ENCODE measurements around the gene RGS5. TPM values are rescaled to one million over a fixed set of nuclear protein-coding genes. Genes with fewer than 3 reads are reported as not detected.

The RGS5 gene
- polyA plus RNA-seq, 1 of the 3 experiments (the other 2 are of a cell fraction), result 260 TPM

DNA sequence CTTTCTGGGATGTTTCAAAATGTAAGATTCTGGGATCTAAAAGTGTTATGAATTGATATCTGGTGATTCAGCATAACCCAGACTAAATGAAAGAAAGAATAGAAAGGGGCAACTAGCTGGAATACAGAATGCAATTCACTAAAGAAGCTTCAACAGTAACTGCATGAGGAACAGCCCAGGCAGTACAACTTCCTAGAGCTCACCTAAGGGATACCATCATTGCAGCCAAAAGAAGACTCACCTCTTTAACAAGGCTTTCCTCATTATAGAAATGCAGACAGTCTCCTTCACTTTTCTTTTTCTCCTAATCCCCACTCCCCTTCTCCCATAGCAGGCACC is 6.3 kb downstream of the RGS5 start:
- peak overlapping the region; percentile 52 for H3K4me2 ChIP-seq
- peak overlapping the region; percentile 79 to 99 for H3K27ac ChIP-seq (ENCODE audit: low read depth in 2 of 2, low read length in 1 of 2)
- CTCF ChIA-PET, result interaction anchor here (1.5 to 3.4 kb wide), 4 partner anchors 17 to 348 kb away, joined by 3 to 14 read pairs (median 8); no protein-coding TSS in a partner anchor
- no peaks in the 10 kb centered on the region for H4K20me1 ChIP-seq (ENCODE audit: insufficient read depth)
- DNase-seq, result no peak
- POLR2A ChIA-PET, result interaction anchor here (0.7 to 3.0 kb wide), 9 partner anchors 8 to 314 kb away, joined by 3 to 24 read pairs (median 8); partner anchors contain the start of gene RGS4
- no peaks in the 10 kb centered on the region for H3K27me3 ChIP-seq (ENCODE audit: insufficient read depth)
- no peaks in the 10 kb centered on the region for H3K9me2 ChIP-seq
- H2AFZ ChIP-seq (ENCODE audit: low read depth), result peak overlapping the region; percentile 62
- H3K36me3 ChIP-seq (replicated peaks in 1 of 2; ENCODE audit: control insufficient read depth in 1 of 2, insufficient read depth in 2 of 2, low read length in 1 of 2), result peaks cover 18 to 25% of the 10 kb centered on the region in 2 experiments
- H3K79me2 ChIP-seq (ENCODE audit: insufficient read depth), result peaks cover 65% of the 10 kb centered on the region
- peak overlapping the region; percentile 47 to 62 for H3K4me3 ChIP-seq (ENCODE audit: low read depth in 2 of 2, low read length in 1 of 2)
- H3K9me3 ChIP-seq, result no peaks in the 10 kb centered on the region
- peaks cover 5 to 51% of the 10 kb centered on the region in 2 experiments; a peak in 2 of 4 replicates for H3K4me1 ChIP-seq (ENCODE audit: control insufficient read depth in 1 of 2, insufficient read depth in 2 of 2, low read depth in 1 of 2, low read length in 1 of 2)
- H3K9ac ChIP-seq, result peak overlapping the region; percentile 31; the same call in 1 of the 2 replicates
- H3F3A ChIP-seq (replicated peaks; ENCODE audit: insufficient read depth), result peaks cover 13% of the 10 kb centered on the region
- TF ChIP-seq SMC3 (IDR thresholded peaks at IDR 0.05; ENCODE audit: low read depth, low read length) (no peak), TCF12 (IDR thresholded peaks at IDR 0.05) (0 out of 2 replicates have a peak, but pooled peaks have one; percentile 1)

DNA sequence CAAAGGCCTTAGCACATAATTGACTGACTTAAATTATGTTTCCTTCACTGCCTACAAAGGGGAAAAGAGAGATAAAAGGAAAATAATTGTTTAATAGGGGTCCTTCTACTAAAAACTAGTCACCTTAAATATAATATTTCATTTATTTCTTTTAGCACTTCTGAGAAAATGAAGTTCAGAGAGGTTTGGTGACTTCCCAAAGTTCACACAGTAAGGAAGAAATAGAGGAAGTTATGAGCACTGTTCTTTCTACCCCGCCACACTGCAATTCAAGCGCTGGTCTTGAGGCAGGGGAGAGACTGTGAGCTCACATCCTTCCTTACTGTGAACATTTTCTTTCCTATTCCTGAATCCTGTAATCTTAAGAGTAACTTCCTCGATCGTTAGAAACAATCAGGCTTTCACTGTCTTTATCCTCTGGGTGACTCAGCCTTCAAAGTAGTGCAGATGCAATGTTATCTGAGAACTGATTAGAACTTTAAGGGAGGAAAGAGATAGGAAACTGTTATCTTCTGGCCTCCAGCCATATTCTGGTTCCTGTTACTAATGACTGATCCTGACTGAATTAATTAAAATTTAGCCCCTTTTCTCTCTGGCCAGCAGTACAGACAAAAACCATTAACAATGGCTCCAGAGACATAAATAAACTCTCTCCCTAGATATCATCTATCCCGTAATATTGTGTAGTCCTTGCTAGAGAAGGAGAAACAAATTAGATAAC is 6.8 kb downstream of the RGS5 start:
- Histone ChIP-seq H3K27me3 (ENCODE audit: insufficient read depth) (no peaks in the 10 kb centered on the region), H3K27ac (ENCODE audit: low read depth in 2 of 2, low read length in 1 of 2) (peak overlapping the region; percentile 79 to 99), H3K4me1 (ENCODE audit: control insufficient read depth in 1 of 2, insufficient read depth in 2 of 2, low read depth in 1 of 2, low read length in 1 of 2) (peaks cover 5 to 56% of the 10 kb centered on the region in 2 experiments; a peak in 2 of 4 replicates), H3K4me2 (peak overlapping the region; percentile 52), H3K9ac (peak overlapping the region; percentile 31; the same call in 1 of the 2 replicates), H3K79me2 (ENCODE audit: insufficient read depth) (peaks cover 60% of the 10 kb centered on the region), H2AFZ (ENCODE audit: low read depth) (peak overlapping the region; percentile 62), H3F3A (replicated peaks; ENCODE audit: insufficient read depth) (peaks cover 13% of the 10 kb centered on the region), H3K36me3 (replicated peaks in 1 of 2; ENCODE audit: control insufficient read depth in 1 of 2, insufficient read depth in 2 of 2, low read length in 1 of 2) (peaks cover 18 to 23% of the 10 kb centered on the region in 2 experiments), H3K4me3 (ENCODE audit: low read depth in 2 of 2, low read length in 1 of 2) (peak overlapping the region; percentile 47 to 62), H4K20me1 (ENCODE audit: insufficient read depth) (no peaks in the 10 kb centered on the region), H3K9me3 (no peaks in the 10 kb centered on the region), H3K9me2 (no peaks in the 10 kb centered on the region)
- ChIA-PET POLR2A (interaction anchor here (0.6 to 3.0 kb wide), 10 partner anchors 8 to 314 kb away, joined by 3 to 24 read pairs (median 6); partner anchors contain the start of gene RGS4), CTCF (interaction anchor here (1.5 to 3.4 kb wide), 3 partner anchors 16 to 347 kb away, joined by 3 to 11 read pairs (median 4); no protein-coding TSS in a partner anchor)
- DNase-seq, result no peak
- 6% methylated on average over 5 of the region's 5 CpGs for WGBS (ENCODE audit: low lambda C conversion rate)
- peak; percentile 98 for TF ChIP-seq GATA2 (CRISPR knock-in tag; IDR thresholded peaks at IDR 0.05)
- TF ChIP-seq FOXJ3 (CRISPR knock-in tag; IDR thresholded peaks at IDR 0.05), result peak; percentile 98
- TF ChIP-seq NRF1 (IDR thresholded peaks at IDR 0.05; ENCODE audit: low read depth, low read length), result no peak
- TF ChIP-seq REST (IDR thresholded peaks at IDR 0.05; ENCODE audit: low read depth, low read length), result no peak
- TF ChIP-seq USF1 (IDR thresholded peaks at IDR 0.05; ENCODE audit: borderline replicate concordance, low read depth), result no peak
- TF ChIP-seq POLR2AphosphoS5 (IDR thresholded peaks at IDR 0.05; ENCODE audit: low read depth, low read length), result peak; percentile 45; the same call in 1 of the 2 replicates
- TF ChIP-seq TEAD4 (IDR thresholded peaks at IDR 0.05; ENCODE audit: borderline replicate concordance, insufficient read depth), result peak; percentile 93
- no peak for TF ChIP-seq MEF2A (IDR thresholded peaks at IDR 0.05; ENCODE audit: borderline replicate concordance, low read depth)
- TF ChIP-seq CHD2 (IDR thresholded peaks at IDR 0.05; ENCODE audit: low read length, partially characterized antibody), result peak; percentile 87
- peak; percentile 86; the same call in 1 of the 2 replicates for TF ChIP-seq NFIC (IDR thresholded peaks at IDR 0.05; ENCODE audit: borderline replicate concordance)
- no peak for TF ChIP-seq EZH2phosphoT487 (IDR thresholded peaks at IDR 0.05; ENCODE audit: borderline replicate concordance, low read depth)
- TF ChIP-seq EP300 (IDR thresholded peaks at IDR 0.05; ENCODE audit: borderline replicate concordance in 1 of 2, low read depth in 1 of 2, low read length in 1 of 2), result peak; percentile 82 to 100
- TF ChIP-seq RCOR1 (IDR thresholded peaks at IDR 0.05; ENCODE audit: low read length), result peak; percentile 96
- TF ChIP-seq USF2 (IDR thresholded peaks at IDR 0.05; ENCODE audit: borderline replicate concordance, low read depth, low read length), result no peak
- no peak for TF ChIP-seq IRF3 (IDR thresholded peaks at IDR 0.05; ENCODE audit: low read depth, low read length)

Measured in SK-N-SH (cell line).